OCI-LY1 (cell line): ENCODE data around the gene LTV1.
"Not testable (repeated sequence)": the region's sequence is repeated elsewhere in the genome, so short reads cannot be mapped to it uniquely, and the experiment has no call there.

Experiments used
- CTCF ChIP-seq: fragments of 200-600 bp; sonication (generic), shearing (Covaris generic); IDR thresholded peaks from 2 replicates; pipeline ENCODE4 v1.5.1; 2017; ENCODE audit warnings: mild to moderate bottlenecking, antibody characterized with exemption, low read length, moderate library complexity, mixed read lengths
- EZH2 ChIP-seq: fragments of 200-600 bp; sonication (generic), shearing (Covaris generic); IDR thresholded peaks from 2 replicates; pipeline ENCODE4 v1.8.0; 2017; ENCODE audit warnings: borderline replicate concordance, mixed run types, mild to moderate bottlenecking, antibody characterized with exemption, low read length, moderate library complexity, mixed read lengths

DNA sequence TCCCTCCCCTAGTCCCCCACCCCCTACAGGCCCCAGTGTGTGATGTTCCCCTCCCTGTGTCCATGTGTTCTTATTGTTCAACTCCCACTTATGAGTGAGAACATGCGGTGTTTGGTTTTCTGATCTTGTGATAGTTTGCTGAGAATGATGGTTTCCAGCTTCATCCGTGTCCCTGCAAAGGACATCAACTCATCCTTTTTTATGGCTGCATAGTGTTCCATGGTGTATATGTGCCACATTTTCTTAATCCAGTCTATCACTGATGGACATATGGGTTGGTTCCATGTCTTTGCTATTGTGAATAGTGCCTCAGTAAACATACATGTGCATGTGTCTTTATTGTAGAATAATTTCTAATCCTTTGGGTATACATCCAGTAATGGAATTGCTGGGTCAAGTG, 46.6 kb upstream of the LTV1 start:
- not testable (repeated sequence) for TF ChIP-seq CTCF, EZH2
